HG02610 (cell line): ENCODE results near the gene PHACTR3.

ENCODE experiments used
- ATAC-seq: cut with Tn5 transposase; IDR thresholded peaks from one replicate; pipeline ENCODE4 v1.9.1; 2021; ENCODE audit warnings: mild to moderate bottlenecking, moderate library complexity; ENCODE audit not compliant: unreplicated experiment

PHACTR3 gene

DNA sequence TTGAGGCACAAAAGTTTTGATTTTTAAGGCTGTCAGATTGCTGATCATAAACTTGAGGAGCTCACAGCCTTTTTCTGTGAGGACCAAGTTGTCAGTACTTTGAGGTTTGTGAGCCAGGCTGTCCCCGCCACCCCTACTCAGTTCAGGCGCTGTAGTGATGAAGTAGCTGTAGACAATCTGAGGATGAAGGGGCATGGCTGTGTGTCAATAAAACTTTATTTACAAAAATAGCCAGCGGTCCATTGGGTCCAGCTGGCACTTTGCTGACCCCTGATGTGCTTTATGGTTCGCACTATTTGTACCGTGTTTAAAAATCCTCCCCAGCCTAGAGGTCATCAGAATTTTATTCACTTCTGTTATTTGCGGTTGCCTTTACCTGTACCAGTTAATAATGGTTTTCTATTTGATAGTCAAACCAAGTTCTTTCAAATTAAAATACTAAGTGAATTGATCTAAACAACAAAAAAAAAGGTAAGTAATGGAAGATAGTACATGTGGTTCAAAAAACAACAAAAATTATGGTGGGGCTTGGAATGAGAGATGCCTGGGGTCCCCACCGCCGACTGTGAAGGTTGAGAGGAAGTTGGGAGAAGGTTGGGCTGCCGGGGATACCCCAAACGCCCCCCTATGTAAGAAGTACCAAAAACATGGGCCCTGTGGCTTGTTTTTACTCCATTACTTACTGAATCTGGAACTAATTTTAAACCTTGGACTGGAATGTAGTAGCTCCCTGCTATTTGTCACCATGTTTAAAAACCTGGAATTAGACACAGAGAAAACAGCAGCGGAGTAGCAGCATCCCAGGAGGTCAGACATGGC lies 205.5 kb downstream of the PHACTR3 start:
- ATAC-seq: no peak

GRCh38 chr20:59810449-59811187 lies 206.3 kb downstream of the PHACTR3 start:
- ATAC-seq: no peak

GRCh38 chr20:59811681-59812171 lies 207.4 kb downstream of the PHACTR3 start:
- no peak for ATAC-seq

GRCh38 chr20:59812286-59813125 lies 208.2 kb downstream of the PHACTR3 start:
- no peak for ATAC-seq

- ATAC-seq: no peak
Measured at GRCh38 chr20:59813126-59813947, 209.0 kb downstream of the PHACTR3 start.

- no peak for ATAC-seq
Measured at GRCh38 chr20:59813948-59814839, 209.9 kb downstream of the PHACTR3 start.

- no peak for ATAC-seq
Measured at GRCh38 chr20:59814840-59815340, 210.6 kb downstream of the PHACTR3 start.

DNA sequence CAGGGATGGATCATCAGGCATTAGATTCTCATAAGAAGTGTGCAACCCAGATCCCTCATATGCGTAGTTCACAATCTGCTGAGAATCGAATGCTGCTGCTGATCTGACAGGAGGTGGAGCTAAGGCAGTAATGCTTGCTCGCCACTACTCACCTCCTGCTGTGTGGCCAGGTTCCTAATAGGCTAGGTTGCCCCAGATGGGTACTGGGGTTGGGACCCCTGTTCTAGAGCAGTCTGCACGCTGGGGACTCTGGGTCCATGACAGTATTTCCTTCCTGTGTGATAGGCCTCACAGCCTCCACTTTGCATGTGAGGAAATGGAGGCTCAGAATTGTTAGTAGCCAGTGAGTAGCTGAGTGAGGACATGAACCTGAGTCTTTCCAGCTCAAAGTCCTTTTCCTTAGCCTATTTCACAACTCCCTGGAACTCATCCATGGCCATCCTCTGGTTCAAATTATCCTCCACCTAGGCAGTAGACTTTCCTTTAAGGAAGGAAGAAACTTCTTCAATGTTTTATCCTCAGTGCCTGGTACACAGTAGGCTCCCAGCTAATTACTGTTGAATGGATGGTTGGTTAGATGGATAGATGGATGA lies 211.9 kb downstream of the PHACTR3 start:
- ATAC-seq: no peak

DNA sequence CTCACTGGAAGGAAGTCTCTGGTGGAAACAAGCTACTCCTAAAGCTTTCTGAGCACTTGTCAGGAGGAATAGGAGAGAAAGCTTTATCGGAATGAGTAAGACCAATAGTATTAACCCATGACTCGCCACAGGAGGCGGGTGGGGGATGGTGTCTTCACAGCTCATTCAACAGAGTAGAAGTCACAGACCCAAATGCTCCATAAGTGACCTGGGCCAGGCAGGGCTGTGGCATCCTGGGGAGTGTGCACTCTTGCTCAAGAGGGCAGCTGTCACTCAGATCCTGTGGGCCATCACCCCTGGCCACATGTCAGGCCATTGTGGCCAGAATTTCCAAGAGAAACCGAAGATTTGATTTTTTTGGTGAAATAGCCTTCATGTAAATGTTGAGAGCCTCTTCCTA lies 213.1 kb downstream of the PHACTR3 start:
- ATAC-seq: no peak

GRCh38 chr20:59817846-59818615 lies 213.7 kb downstream of the PHACTR3 start:
- no peak for ATAC-seq

- no peak for ATAC-seq
Measured at GRCh38 chr20:59818911-59819310, 214.6 kb downstream of the PHACTR3 start.

DNA sequence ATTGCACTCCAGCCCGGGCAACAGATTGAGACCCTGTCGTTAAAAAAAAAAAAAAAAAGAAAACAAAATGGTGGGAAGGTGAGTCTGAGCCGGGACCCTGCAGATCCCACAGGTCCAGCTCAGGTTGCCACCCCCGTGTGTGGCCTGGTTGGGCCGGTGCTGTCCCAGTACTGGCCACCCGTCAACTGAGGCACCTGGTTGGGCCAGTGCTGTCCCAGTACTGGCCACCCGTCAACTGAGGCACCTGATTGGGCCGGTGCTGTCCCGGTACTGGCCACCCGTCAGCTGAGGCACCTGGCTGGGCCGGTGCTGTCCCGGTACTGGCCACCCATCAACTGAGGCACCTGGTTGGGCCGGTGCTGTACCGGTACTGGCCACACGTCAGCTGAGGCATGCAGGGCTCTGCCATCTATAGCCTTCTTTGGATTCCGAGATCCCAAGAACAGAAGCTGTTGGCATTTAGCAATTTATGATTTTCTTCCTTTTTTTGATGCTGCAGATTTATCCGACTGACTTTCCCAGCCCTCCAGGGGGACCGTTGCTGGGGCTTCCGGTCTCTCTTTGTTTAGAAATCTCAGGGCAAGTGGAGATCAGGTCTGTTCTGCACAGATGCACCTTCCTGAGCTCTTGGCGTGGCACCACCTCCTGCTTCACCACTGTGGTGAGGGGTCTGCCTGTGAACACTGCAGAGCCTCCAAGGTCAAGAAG lies 215.3 kb downstream of the PHACTR3 start:
- ATAC-seq: no peak

- ATAC-seq: no peak
Measured at GRCh38 chr20:59820204-59821041, 216.1 kb downstream of the PHACTR3 start.

DNA sequence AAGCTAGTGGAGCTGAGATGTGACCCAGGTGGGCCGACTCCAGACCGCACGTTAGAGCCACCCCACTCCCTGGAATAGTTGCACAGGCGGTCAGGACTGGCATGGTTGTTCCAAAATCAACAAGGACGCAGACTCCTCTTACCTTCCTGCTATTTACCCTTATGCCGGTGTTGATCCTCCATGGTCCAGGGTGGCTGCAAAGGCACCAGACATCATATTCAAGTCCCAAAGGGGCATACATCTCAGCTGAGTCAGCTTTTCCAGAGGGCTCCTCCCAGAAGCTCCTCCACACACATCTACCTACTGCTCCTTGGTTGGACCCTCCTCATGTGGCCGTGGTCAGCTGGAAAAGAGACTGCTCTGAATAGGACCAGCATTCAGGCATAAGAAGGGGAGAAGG lies 216.9 kb downstream of the PHACTR3 start:
- no peak for ATAC-seq

DNA sequence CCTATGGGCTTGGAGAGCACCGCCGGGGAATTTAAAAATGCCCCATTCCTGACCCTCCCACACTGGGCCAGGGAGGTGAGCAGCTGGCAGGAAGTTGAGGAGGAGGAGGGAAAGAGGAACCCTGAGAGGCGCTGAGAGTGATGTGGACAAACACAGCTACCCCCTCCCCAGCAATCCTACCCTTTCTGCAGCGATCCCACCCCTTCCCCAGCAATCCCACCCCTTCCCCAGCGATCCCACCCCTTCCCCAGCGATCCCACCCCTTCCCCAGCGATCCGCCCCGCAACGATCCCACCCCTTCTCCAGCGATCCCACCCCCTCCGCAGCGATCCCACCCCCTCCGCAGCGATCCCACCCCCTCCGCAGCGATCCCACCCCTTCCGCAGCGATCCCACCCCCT lies 217.4 kb downstream of the PHACTR3 start:
- no peak for ATAC-seq

DNA sequence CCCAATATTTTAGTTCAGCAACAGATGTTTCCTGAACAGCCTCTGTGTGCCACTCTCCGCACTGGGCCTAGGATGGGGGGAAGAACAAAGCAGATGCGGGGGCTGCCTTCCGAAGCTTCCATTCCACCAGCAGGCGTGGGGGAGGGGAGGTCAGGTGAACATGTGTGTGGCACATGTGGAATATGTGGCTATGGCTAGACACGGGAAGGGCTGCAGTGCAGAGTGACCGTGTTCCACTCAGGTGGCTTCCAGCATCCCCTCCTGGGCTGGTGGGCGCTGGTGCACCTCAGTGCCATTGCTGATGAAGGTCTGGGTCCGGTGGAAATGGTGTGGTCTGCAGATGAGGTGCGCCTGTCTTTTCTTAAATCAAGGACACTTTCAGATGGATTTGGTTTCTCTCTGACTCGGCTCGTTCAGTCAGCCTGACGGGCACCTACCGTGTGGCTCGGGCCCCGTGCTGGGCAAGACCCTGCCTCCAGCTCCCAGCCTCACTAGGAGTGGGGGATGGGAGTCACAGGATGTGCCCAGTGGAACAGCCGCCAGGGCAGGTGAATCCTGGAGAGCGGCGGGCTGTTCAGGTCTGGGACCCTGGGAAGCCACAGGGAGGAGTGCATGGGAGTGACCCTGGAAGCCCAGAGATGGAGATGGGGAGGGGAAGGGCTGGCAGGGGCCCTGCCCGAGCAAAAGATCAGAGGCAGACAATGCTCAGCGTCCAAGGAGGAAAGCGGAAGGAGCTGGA lies 218.1 kb downstream of the PHACTR3 start:
- no peak for ATAC-seq
